ENCODE results near the gene HSPA4L.

The HSPA4L gene

GRCh38 chr4:127843704-127844600 is 61.8 kb downstream of the HSPA4L start:
- TF ChIP-seq CTCF (IDR thresholded peaks at IDR 0.05; ENCODE audit: low read depth, low read length, missing control alignments), result no peak
- no peak overlapping the region for H3K4me3 ChIP-seq (replicated peaks; ENCODE audit: low read depth, low read length)
- no peak for DNase-seq (ENCODE audit: extremely low read depth, low read depth)

- TF ChIP-seq CTCF (IDR thresholded peaks at IDR 0.05; ENCODE audit: low read depth, low read length, missing control alignments), result no peak
- no peak for DNase-seq (ENCODE audit: extremely low read depth, low read depth)
- no peak overlapping the region for H3K4me3 ChIP-seq (replicated peaks; ENCODE audit: low read depth, low read length)
These were observed 62.5 kb downstream of the HSPA4L start for GRCh38 chr4:127844601-127845116.

GRCh38 chr4:127846061-127846460 is 63.9 kb downstream of the HSPA4L start:
- DNase-seq (ENCODE audit: extremely low read depth, low read depth), result no peak
- H3K4me3 ChIP-seq (replicated peaks; ENCODE audit: low read depth, low read length), result no peak overlapping the region
- no peak for TF ChIP-seq CTCF (IDR thresholded peaks at IDR 0.05; ENCODE audit: low read depth, low read length, missing control alignments)

- no peak for TF ChIP-seq CTCF (IDR thresholded peaks at IDR 0.05; ENCODE audit: low read depth, low read length, missing control alignments)
- no peak overlapping the region for H3K4me3 ChIP-seq (replicated peaks; ENCODE audit: low read depth, low read length)
These were observed 64.6 kb downstream of the HSPA4L start for GRCh38 chr4:127846765-127847164.

GRCh38 chr4:127849505-127850234 is 67.5 kb downstream of the HSPA4L start:
- no peak for TF ChIP-seq CTCF (IDR thresholded peaks at IDR 0.05; ENCODE audit: low read depth, low read length, missing control alignments)
- DNase-seq (ENCODE audit: extremely low read depth, low read depth), result no peak
- H3K4me3 ChIP-seq (replicated peaks; ENCODE audit: low read depth, low read length), result no peak overlapping the region

More at GRCh38 chr4:127846765-127847164, 64.6 kb downstream of the HSPA4L start:
- DNase-seq (ENCODE audit: extremely low read depth, low read depth), result no peak

GRCh38 chr4:127852661-127853060 is 70.5 kb downstream of the HSPA4L start:
- TF ChIP-seq CTCF (IDR thresholded peaks at IDR 0.05; ENCODE audit: low read depth, low read length, missing control alignments), result no peak
- DNase-seq (ENCODE audit: extremely low read depth, low read depth), result no peak
- H3K4me3 ChIP-seq (replicated peaks; ENCODE audit: low read depth, low read length), result no peak overlapping the region
